Spleen (tissue), 7 donors: ENCODE results near the gene KCTD1.

Experiments
- CTCF ChIP-seq, 11 experiments: fragments of 200-600 bp in 7 of 11; fragments of 450-650 bp in 4 of 11; sonication (generic) in 4 of 11; IDR thresholded peaks in 8 of 11; conservative IDR thresholded peaks in 3 of 11; 1 replicate in 7 of 11; 2 replicates in 4 of 11; pipeline versions ENCODE4 v1.4.0 to v1.8.0; 2016 to 2021; ENCODE audit warnings: antibody characterized with exemption in 11 of 11, inconsistent platforms in 4 of 11, mild to moderate bottlenecking in 1 of 11
- POLR2A ChIP-seq, 3 donors: fragments of 450-650 bp; IDR thresholded peaks; one replicate each; pipeline ENCODE4 v1.5.1; 2017; ENCODE audit warnings: antibody characterized with exemption in 3 of 3, mild to moderate bottlenecking in 1 of 3
- POLR2AphosphoS5 ChIP-seq, 3 donors: sonication (generic); formaldehyde crosslinking; IDR thresholded peaks; one replicate each; pipeline ENCODE4 v1.5.1; 2017; ENCODE audit warnings: antibody characterized with exemption in 3 of 3
- donor health status: DM: no; HTN: no; CAD: no; lungs with moderate emphysema.
- donor health status: DM: no; HTN: no; CAD: no.
- donor health status: DM: no; HTN: no; CAD: no.

GRCh38 chr18:26487437-26487836 is 60.9 kb downstream of the KCTD1 start:
- TF ChIP-seq CTCF (IDR thresholded peaks at IDR 0.05 in 8 of 11, conservative IDR thresholded peaks at IDR 0.05 in 3 of 11) = no peak
- no peak for TF ChIP-seq POLR2AphosphoS5 (IDR thresholded peaks at IDR 0.05)
- no peak for TF ChIP-seq POLR2A (IDR thresholded peaks at IDR 0.05)
